Heart left ventricle (tissue), 16 donors: ENCODE measurements around the gene TGFBR3. TPM values are rescaled to one million over a fixed set of nuclear protein-coding genes. Genes with fewer than 3 reads are reported as not detected.

Experiments
- ATAC-seq, 4 donors: fragments of 200-7000 bp; cut with Tn5 transposase; one replicate each; pipeline ENCODE4 v1.9.1; 2020 to 2022; ENCODE audit warnings: moderate library complexity in 4 of 4, mild to moderate bottlenecking in 3 of 4, moderate number of reproducible peaks in 1 of 4
- DNase-seq, 5 donors: peaks; one replicate each; pipeline ENCODE4 v3.0.0-alpha.2; 2020
- H3K27ac ChIP-seq, 12 donors: fragments of 200-600 bp; sonication (generic) in 4 of 12; one replicate each; pipeline versions ENCODE4 v1.5.0 to v1.8.0; 2016 to 2022; ENCODE audit warnings: mild to moderate bottlenecking in 2 of 12
- H3K27me3 ChIP-seq, 9 donors: fragments of 200-600 bp; sonication (generic) in 2 of 9; one replicate each; pipeline versions ENCODE4 v1.5.1 to v1.8.0; 2016 to 2022; ENCODE audit warnings: mild to moderate bottlenecking in 3 of 9
- H3K36me3 ChIP-seq, 9 donors: fragments of 200-600 bp; sonication (generic) in 2 of 9; one replicate each; pipeline versions ENCODE4 v1.5.0 to v1.8.0; 2018 to 2022; ENCODE audit warnings: mild to moderate bottlenecking in 2 of 9
- H3K4me1 ChIP-seq, 12 donors: fragments of 200-600 bp; sonication (generic) in 4 of 12; one replicate each; pipeline versions ENCODE4 v1.5.0 to v1.8.0; 2016 to 2022; ENCODE audit warnings: mild to moderate bottlenecking in 3 of 12
- H3K4me3 ChIP-seq, 12 donors: fragments of 200-600 bp; sonication (generic) in 4 of 12; one replicate each; pipeline versions ENCODE4 v1.5.0 to v1.8.0; 2017 to 2022; ENCODE audit warnings: mild to moderate bottlenecking in 9 of 12, moderate library complexity in 4 of 12
- H3K9me3 ChIP-seq, 12 donors: fragments of 200-600 bp; sonication (generic) in 4 of 12; one replicate each; pipeline versions ENCODE4 v1.5.0 to v1.8.0; 2016 to 2022; ENCODE audit warnings: mild to moderate bottlenecking in 1 of 12
- CTCF ChIP-seq, 12 donors: fragments of 200-600 bp; sonication (generic) in 4 of 12; IDR thresholded peaks; one replicate each; pipeline versions ENCODE4 v1.5.0 to v1.8.0; 2018 to 2022; ENCODE audit warnings: antibody characterized with exemption in 12 of 12, mild to moderate bottlenecking in 5 of 12
- POLR2A ChIP-seq, 2 donors: fragments of 450-650 bp; IDR thresholded peaks; one replicate each; pipeline ENCODE4 v1.6.1; 2017; ENCODE audit warnings: antibody characterized with exemption in 2 of 2, mild to moderate bottlenecking in 2 of 2, moderate library complexity in 2 of 2
- WGBS, 4 donors: extraction: QIAGEN DNeasy Blood & Tissue Kit in 2 of 4; methylation state at CpG; one replicate each; pipeline versions ENCODE4 v1.1.5 to v1.1.7; 2013 to 2018; 5-methylcytosine and 5-hydroxymethylcytosine counted together
- intact Hi-C, 10 donors: fragments of 100-400 bp; cut with DNase I; formaldehyde crosslinking; loops; one replicate each; pipeline versions ENCODE4 v1.11.1 to v1.14.2; 2022
- polyA plus RNA-seq, 2 donors: library from polyadenylated mRNA; stranded (reverse); fragments of 200-250 nt; gene quantifications; one replicate each; pipeline ENCODE4 v1.2.3, GENCODE V29; 2013
- total RNA-seq, 9 donors: library from RNA; depleted of rRNA in 2 of 9; stranded (reverse); fragments of >200 nt in 2 of 9; fragmentation: NEBNext Ultra II Directional in 3 of 9; extraction: Animal tissue kit (Norgen Biotek cat#: 25700) in 3 of 9; gene quantifications; one replicate each; pipeline versions ENCODE4 v1.1.0 to v1.2.4, GENCODE V29; 2016 to 2023
- donor health status: ischemic (EF 13 %, LVEDD 7.1; RV severe dilation, severe dysfunction).
- donor health status: healthy with polysubstance abuse.
- donor health status: DM: no; HTN: yes; CAD: no.
- donor health status: DM: no; HTN: no; CAD: no.
- donor health status: ischemic (EF 25% LVEDD 6.9; RV normal size, moderate dysfunction).
- donor health status: ischemic (EF 25% LVEDD 5.7; RV mildly dilated, moderate dysfunction).
- donor health status: healthy.
- donor health status: DM: yes; HTN: yes; CAD: no.
- donor health status: ischemic (EF 35%, LVEDD 5.7; RV mildly dilated, moderate dysfunction).
- donor health status: nonischemic (EF 11% LVEDD 7.7; RV severe dilation, severe dysfunction).
- donor health status: DM: yes; HTN: yes; CAD: no.
- donor health status: PGD.
- donor health status: ischemic (EF 29% LVEDD 5.4; RV normal size, mild dysfunction).
- donor health status: nonischemic (EF 23%, LVEDD 6.1; RV moderate dilation, normal function).

The TGFBR3 gene
- total and polyA plus RNA-seq, 11 donors: 6.9 to 51.8 (median 22.7) TPM

GRCh38 chr1:91866425-91866824 lies 19.5 kb downstream of the TGFBR3 start:
- H3K27ac ChIP-seq: peak overlapping the region in 1 of 12 donors; percentile 36
- no peak for TF ChIP-seq POLR2A (IDR thresholded peaks at IDR 0.05)
- no peak for TF ChIP-seq CTCF (IDR thresholded peaks at IDR 0.05)
- no peak for ATAC-seq
- no peak overlapping the region for H3K4me3 ChIP-seq
- H3K4me1 ChIP-seq: peaks cover 0 to 51% (median 22%) of the 10 kb centered on the region in 12 donors
- WGBS, 4 donors: 78 to 80% (median 79%) methylated on average over 5 of the region's 5 CpGs
- no peaks in the 10 kb centered on the region for H3K9me3 ChIP-seq
- H3K36me3 ChIP-seq: peaks cover 0 to 1% (median 0%) of the 10 kb centered on the region in 9 donors
- no peaks in the 10 kb centered on the region for H3K27me3 ChIP-seq
- intact Hi-C loops: no loop called here
- no peak for DNase-seq

- 66 to 77% (median 72%) methylated on average over 5 of the region's 5 CpGs for WGBS, 4 donors
- H3K4me3 ChIP-seq: peak overlapping the region in 1 of 12 donors; percentile 3
- intact Hi-C loops: no loop called here
- H3K27ac ChIP-seq: peak overlapping the region in 6 of 12 donors; percentile 7 to 71 (median 10)
- peaks cover 0 to 22% (median 7%) of the 10 kb centered on the region in 9 donors for H3K36me3 ChIP-seq
- ATAC-seq (peak in 3 of 4 donors; percentile 57 to 78 (median 74)), DNase-seq (no peak)
- TF ChIP-seq CTCF (IDR thresholded peaks at IDR 0.05) (no peak), POLR2A (IDR thresholded peaks at IDR 0.05) (no peak)
- peaks cover 0 to 34% (median 10%) of the 10 kb centered on the region in 12 donors for H3K4me1 ChIP-seq
- H3K27me3 ChIP-seq: no peaks in the 10 kb centered on the region
- H3K9me3 ChIP-seq: no peaks in the 10 kb centered on the region
Measured at GRCh38 chr1:91864017-91864700, 21.8 kb downstream of the TGFBR3 start.

GRCh38 chr1:91863498-91863897 lies 22.5 kb downstream of the TGFBR3 start:
- Histone ChIP-seq H3K27ac (peak overlapping the region in 2 of 12 donors; percentile 51 to 71), H3K9me3 (no peaks in the 10 kb centered on the region), H3K27me3 (no peaks in the 10 kb centered on the region), H3K36me3 (peaks cover 0 to 24% (median 7%) of the 10 kb centered on the region in 9 donors), H3K4me3 (no peak overlapping the region), H3K4me1 (peaks cover 0 to 34% (median 10%) of the 10 kb centered on the region in 12 donors)
- ATAC-seq (no peak), DNase-seq (no peak)
- 75 to 87% (median 78%) methylated on average over 3 of the region's 3 CpGs for WGBS, 4 donors
- intact Hi-C loops: no loop called here
- TF ChIP-seq POLR2A (IDR thresholded peaks at IDR 0.05): no peak
- no peak for TF ChIP-seq CTCF (IDR thresholded peaks at IDR 0.05)

- TF ChIP-seq CTCF (IDR thresholded peaks at IDR 0.05): no peak
- TF ChIP-seq POLR2A (IDR thresholded peaks at IDR 0.05): no peak
- H3K4me1 ChIP-seq: peaks cover 0 to 37% (median 8%) of the 10 kb centered on the region in 12 donors
- no peak overlapping the region for H3K4me3 ChIP-seq
- intact Hi-C loops: no loop called here
- 89 to 100% (median 96%) methylated on average over 3 of the region's 3 CpGs for WGBS, 4 donors
- H3K36me3 ChIP-seq: peaks cover 0 to 24% (median 7%) of the 10 kb centered on the region in 9 donors
- ATAC-seq (no peak), DNase-seq (no peak)
- H3K9me3 ChIP-seq: no peaks in the 10 kb centered on the region
- H3K27me3 ChIP-seq: no peaks in the 10 kb centered on the region
- no peak overlapping the region for H3K27ac ChIP-seq
Measured at GRCh38 chr1:91862120-91862519, 23.8 kb downstream of the TGFBR3 start.
